Hematopoietic multipotent progenitor cell treated with erythropoietin and hydrocortisone succinate and interleukin-3 and kit ligand, for 4 days (in vitro differentiated cells): ENCODE measurements around the gene CCNB2.
"Not testable (repeated sequence)": the region's sequence is repeated elsewhere in the genome, so short reads cannot be mapped to it uniquely, and the experiment has no call there.

Experiments used
- DNase-seq: peaks from one replicate; pipeline ENCODE4 v3.0.0-alpha.2; 2015

CCNB2 gene

DNA sequence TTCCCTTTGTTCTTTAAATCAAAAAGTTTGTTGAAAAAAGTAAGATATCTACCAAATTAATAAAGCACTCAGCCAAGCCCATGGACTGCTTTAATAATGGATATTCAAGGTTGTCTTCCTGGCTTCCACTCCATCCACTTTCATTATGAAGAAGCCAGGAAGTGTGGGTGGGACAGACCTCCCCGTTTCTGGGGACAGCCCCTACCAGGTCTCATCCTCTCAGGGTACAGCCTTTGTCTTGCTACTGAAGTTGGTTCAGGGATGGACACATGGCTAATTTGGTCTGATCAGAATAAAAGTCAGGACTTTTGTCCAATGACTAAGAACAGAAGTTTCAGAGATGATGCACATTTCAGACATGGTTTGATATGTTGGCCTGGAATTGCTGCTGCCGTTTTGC, 32.6 kb downstream of the CCNB2 start:
- DNase-seq: no peak

DNA sequence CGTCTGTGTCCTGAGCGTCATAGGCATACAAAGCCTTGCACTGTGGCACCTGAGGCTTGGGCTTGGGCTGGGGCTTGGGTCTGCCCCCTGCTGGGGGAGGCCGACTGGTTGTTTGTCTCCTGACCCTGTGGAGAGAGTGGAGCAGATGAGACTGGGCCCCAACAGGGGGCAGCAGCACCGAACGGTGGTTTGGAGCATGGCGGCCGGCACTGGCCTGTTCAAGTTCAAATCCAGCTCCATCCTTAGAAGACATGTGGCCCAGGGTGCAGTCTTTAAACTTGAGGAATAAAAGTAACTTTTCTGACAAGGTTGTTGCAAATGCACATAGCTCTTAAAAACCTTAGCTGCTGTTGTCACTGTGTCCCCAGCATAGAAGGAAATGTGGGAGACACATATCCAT, 33.3 kb downstream of the CCNB2 start:
- DNase-seq: peak; percentile 83

DNA sequence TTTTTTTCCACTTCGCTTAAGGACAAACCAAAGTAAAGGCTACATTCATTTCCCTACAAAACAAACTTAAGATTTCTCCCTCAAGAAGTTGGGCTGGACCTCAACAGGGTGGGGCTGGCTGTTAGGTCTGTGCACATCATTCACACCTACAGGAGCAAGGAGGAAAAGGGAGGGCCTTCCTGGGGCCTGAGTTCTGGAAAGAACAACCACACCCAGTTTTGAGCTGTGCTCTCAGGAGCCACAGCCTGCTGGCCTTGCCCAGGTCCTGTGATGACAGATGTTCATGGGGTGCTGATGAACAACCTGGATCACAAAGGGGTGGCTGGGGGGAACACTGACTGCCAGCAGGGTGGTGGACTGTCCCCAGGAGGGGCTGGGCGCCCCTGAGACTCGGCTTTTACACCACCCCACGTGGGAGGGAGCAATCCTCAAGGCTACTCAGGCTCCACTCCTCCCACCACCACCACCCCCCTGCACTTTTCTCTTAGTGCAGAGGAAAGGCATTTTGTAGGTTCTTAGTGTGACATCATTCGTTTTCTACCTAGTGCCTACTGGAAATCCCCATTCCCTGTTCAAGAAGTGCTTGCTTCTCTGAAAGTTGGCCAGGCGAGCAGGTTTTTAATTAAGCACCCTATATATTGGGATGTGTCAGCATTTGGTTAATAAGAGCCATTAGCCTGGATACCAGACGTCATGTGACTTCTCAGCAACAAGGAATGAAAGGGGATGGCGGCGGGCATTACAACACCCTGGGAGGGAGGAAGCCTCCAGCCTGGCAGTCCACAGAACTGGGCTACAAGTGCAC, 35.7 kb downstream of the CCNB2 start:
- no peak for DNase-seq

- DNase-seq: no peak
Measured at GRCh38 chr15:59143281-59143680, 38.3 kb downstream of the CCNB2 start.

DNA sequence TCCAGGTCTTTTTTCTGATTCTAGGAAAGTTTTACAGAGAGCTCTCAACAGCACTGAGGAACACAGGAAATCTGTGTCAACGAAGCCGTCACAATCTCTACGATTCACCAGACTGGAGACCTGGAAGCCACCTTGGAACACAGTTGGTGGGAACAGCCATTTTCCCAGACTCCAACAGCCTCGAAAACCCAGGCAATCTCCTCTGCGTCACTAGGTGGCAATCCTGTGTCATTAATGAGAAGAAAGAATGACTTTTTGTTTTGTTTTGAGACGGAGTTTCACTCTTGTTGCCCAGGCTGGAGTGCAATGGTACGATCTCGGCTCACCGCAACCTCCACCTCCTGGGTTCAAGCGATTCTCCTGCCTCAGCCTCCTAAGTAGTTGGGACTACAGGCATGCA, 39.6 kb downstream of the CCNB2 start:
- peak; percentile 37 for DNase-seq

DNA sequence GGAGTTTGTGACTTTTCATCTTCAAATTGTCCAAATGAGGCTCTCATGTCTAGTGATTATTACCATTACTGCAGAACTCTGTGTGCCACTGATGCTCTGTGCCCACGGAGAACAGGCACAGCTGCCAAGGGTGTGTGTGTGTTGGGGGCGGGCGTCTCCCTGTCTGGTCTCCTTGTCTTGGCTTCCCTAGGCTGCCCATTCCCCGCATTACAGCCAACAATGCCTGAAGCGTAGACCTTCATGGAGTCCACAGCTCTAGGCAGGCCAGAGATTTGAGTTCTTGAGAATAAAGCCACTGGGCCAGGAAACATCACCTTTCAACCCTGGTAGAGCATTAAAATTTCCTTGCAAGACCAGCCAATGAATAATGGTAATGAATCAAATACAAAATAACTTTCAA, 42.7 kb downstream of the CCNB2 start:
- DNase-seq: no peak

DNA sequence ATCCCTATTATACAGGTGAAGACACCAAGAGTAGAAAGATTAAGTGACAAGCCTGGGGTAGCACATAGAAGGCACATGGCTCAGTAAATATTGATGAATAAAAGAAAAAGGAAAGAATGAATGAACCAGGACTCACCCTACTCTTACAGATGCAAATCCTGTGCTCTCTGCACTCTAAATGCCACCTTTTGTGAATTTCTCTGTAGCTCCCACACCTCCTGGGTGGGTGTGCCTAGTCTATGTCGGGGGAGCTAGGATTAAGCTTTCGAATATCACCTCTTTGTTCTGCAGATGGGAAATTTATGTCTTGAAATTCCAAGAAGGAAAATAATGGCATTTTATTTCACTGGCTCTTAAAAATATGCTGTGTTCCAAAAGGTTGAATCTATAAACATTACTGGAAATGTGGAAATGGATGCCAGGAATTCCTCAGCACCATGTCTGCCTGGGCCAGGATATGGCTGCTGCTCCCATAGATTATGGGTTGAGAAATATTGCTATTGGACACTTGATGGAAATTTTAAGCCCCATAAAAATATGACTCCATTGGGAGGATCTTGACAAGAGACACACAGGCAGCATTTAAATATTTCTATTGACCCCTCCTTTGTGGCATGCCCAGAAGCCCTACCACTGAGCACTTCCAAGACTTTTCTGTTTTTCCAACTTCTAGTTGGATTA, 43.3 kb downstream of the CCNB2 start:
- no peak for DNase-seq

- no peak for DNase-seq
Measured at GRCh38 chr15:59150185-59150584, 45.2 kb downstream of the CCNB2 start.

- DNase-seq: no peak
Measured at GRCh38 chr15:59152694-59153450, 47.9 kb downstream of the CCNB2 start.

- DNase-seq: no peak
Measured at GRCh38 chr15:59153466-59153865, 48.5 kb downstream of the CCNB2 start.

- no peak for DNase-seq
Measured at GRCh38 chr15:59154243-59154642, 49.3 kb downstream of the CCNB2 start.

- no peak for DNase-seq
Measured at GRCh38 chr15:59155431-59155830, 50.5 kb downstream of the CCNB2 start.

- no peak for DNase-seq
Measured at GRCh38 chr15:59157396-59157795, 52.5 kb downstream of the CCNB2 start.

DNA sequence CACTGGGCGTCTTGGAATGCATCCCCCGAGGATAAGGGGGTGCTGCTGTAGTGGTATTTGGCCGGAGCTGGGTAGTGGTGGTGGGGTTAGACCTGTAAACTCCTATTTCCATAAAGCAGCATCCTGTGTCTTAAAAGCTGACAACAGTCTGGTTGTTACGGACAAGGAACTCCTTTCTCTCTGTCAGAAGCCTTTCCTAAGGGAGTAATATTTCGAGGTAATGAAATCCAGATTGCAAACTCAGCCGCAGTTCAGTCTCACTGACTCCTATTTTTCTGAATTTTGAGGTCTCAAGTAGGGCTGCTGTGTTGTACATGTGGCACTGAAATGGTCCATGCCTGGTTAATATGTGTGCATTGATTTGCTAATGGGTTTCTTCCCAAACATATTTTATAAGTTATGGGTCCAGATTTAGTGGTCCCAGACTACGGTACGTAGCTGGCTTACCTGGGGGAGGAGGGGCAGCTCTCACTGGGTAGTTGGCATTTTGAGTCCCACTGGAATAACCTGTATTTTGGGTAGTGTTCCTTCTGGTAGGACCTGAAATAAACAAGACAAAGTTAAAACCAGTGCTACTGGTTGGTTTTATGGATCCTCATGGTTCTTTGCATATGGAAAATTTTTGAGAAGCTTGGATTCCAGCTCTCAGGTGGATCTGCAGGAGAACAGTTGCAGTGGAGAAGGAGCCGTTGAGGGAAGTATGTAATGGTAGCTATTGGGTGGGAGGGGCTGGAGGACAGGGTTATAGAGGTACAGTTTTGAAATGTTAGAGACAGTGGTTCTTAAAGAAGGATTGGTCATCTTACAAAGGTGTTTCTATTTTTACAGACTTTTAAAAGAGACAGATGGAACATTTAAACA, 53.1 kb downstream of the CCNB2 start:
- no peak for DNase-seq

GRCh38 chr15:59158701-59159034, 53.7 kb downstream of the CCNB2 start:
- DNase-seq: peak; percentile 9

DNA sequence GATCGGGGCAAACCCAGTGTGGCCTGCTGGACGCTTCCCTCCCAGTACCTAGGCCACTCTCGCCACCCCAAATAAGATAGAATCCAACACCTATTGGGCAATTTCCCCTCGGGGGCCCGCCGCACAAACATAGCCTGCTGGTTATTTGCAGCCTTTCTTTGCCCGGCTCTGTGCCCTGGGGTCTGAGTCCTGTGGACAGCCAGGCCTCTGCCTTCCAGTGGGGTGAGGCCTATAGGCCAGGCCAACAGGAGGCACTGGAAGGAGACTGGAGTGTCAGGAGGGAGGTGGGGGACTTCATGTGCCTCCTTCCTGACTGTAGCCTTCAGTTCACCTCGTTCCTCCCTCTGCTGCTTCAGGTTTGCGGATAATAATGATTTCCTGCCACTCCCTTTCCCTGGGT, 54.3 kb downstream of the CCNB2 start:
- no peak for DNase-seq

- DNase-seq: peak; percentile 43
Measured at GRCh38 chr15:59160880-59161593, 56.1 kb downstream of the CCNB2 start.

GRCh38 chr15:59162080-59162479, 57.1 kb downstream of the CCNB2 start:
- DNase-seq: not testable (repeated sequence)

DNA sequence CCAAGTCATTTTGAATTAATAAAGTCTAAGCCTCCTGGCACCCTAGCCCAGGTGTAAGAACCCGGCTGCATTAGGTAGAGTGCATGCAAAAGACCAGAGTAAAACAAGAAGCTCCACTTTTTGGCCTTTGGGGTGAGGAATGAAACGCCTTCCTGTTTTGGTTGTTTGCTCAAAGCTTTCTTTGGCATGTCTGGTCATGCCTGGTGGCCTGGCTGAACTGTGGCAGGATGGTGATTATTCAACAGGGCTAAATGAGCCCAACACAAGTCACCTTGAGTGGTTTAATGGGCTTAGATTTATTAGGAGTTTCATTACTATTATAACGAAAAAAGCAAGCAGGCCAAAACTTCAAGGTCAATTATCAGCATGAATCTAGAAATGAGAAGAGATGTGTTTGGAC, 60.8 kb downstream of the CCNB2 start:
- DNase-seq: peak; percentile 26

- no peak for DNase-seq
Measured at GRCh38 chr15:59166166-59166565, 61.2 kb downstream of the CCNB2 start.

GRCh38 chr15:59166601-59167265, 61.8 kb downstream of the CCNB2 start:
- no peak for DNase-seq

GRCh38 chr15:59168536-59168935, 63.6 kb downstream of the CCNB2 start:
- peak; percentile 9 for DNase-seq
